ENCODE data around the gene TMPRSS6. TPM values are rescaled to one million over a fixed set of nuclear protein-coding genes. Genes with fewer than 3 reads are reported as not detected.

The TMPRSS6 gene
- total RNA-seq, 1 donor from 2014 or later, result 0.53 TPM

GRCh38 chr22:37126383-37126782 lies 16.9 kb upstream of the TMPRSS6 start:
- Histone ChIP-seq H3K4me3 (no peak overlapping the region), H3K9me3 (no peaks in the 10 kb centered on the region), H3K4me1 (peaks cover 6% of the 10 kb centered on the region), H3K27me3 (ENCODE audit: low read depth) (peaks cover 11% of the 10 kb centered on the region), H3K27ac (no peak overlapping the region), H3K36me3 (no peaks in the 10 kb centered on the region)
- TF ChIP-seq CTCF (IDR thresholded peaks at IDR 0.05), result no peak
- DNase-seq (no peak), ATAC-seq (no peak)
- intact Hi-C loops (cut with DNase I), result no loop called here

GRCh38 chr22:37123649-37124048 lies 14.1 kb upstream of the TMPRSS6 start:
- no peaks in the 10 kb centered on the region for H3K36me3 ChIP-seq
- H3K4me1 ChIP-seq, result peaks cover 6% of the 10 kb centered on the region
- ATAC-seq (no peak), DNase-seq (no peak)
- no peak overlapping the region for H3K27ac ChIP-seq
- no peak for TF ChIP-seq CTCF (IDR thresholded peaks at IDR 0.05)
- intact Hi-C loops (cut with DNase I), result no loop called here
- H3K4me3 ChIP-seq, result no peak overlapping the region
- peaks cover 11% of the 10 kb centered on the region for H3K27me3 ChIP-seq (ENCODE audit: low read depth)
- no peaks in the 10 kb centered on the region for H3K9me3 ChIP-seq

- peaks cover 3% of the 10 kb centered on the region for H3K27me3 ChIP-seq (ENCODE audit: low read depth)
- H3K4me1 ChIP-seq, result peaks cover 6% of the 10 kb centered on the region
- intact Hi-C loops (cut with DNase I), result no loop called here
- no peak overlapping the region for H3K4me3 ChIP-seq
- H3K9me3 ChIP-seq, result no peaks in the 10 kb centered on the region
- no peaks in the 10 kb centered on the region for H3K36me3 ChIP-seq
- DNase-seq (no peak), ATAC-seq (peak; percentile 20 to 74)
- H3K27ac ChIP-seq, result no peak overlapping the region
- no peak for TF ChIP-seq CTCF (IDR thresholded peaks at IDR 0.05)
Measured at GRCh38 chr22:37122598-37123180, 13.2 kb upstream of the TMPRSS6 start.

GRCh38 chr22:37121887-37122591 lies 12.5 kb upstream of the TMPRSS6 start:
- no peaks in the 10 kb centered on the region for H3K9me3 ChIP-seq
- peaks cover 6% of the 10 kb centered on the region for H3K4me1 ChIP-seq
- H3K27me3 ChIP-seq (ENCODE audit: low read depth), result no peaks in the 10 kb centered on the region
- no peak for TF ChIP-seq CTCF (IDR thresholded peaks at IDR 0.05)
- DNase-seq, result no peak
- no peak overlapping the region for H3K4me3 ChIP-seq
- peak; percentile 79 to 80 for ATAC-seq
- no peak overlapping the region for H3K27ac ChIP-seq
- no peaks in the 10 kb centered on the region for H3K36me3 ChIP-seq
- intact Hi-C loops (cut with DNase I), result no loop called here

- Histone ChIP-seq H3K9me3 (no peaks in the 10 kb centered on the region), H3K27me3 (ENCODE audit: low read depth) (no peaks in the 10 kb centered on the region), H3K27ac (no peak overlapping the region), H3K4me1 (peaks cover 6% of the 10 kb centered on the region), H3K4me3 (no peak overlapping the region), H3K36me3 (no peaks in the 10 kb centered on the region)
- DNase-seq, result no peak
- TF ChIP-seq CTCF (IDR thresholded peaks at IDR 0.05), result no peak
- intact Hi-C loops (cut with DNase I), result no loop called here
- no peak for ATAC-seq
Measured at GRCh38 chr22:37120569-37121340, 11.2 kb upstream of the TMPRSS6 start.
